ENCODE results near the gene HSD17B12.

- no peak for TF ChIP-seq POLR2A (IDR thresholded peaks at IDR 0.05; ENCODE audit: low read length)
- TF ChIP-seq GATA1 (IDR thresholded peaks at IDR 0.05; ENCODE audit: low read depth, low read length), result no peak
These were observed 117.3 kb downstream of the HSD17B12 start for GRCh38 chr11:43797866-43798265.

All from erythroblast (primary cell).